Loucy (cell line): ENCODE measurements around the gene CD37.

Source experiments
- H2AFZ ChIP-seq: fragments of 200-600 bp; sonication (generic); 2 replicates; pipeline ENCODE4 v1.6.0; 2016; ENCODE audit warnings: antibody characterized with exemption, mild to moderate bottlenecking, low read length, moderate library complexity
- H3F3A ChIP-seq: fragments of 200-600 bp; 2 replicates; pipeline ENCODE4 v1.6.0; 2016; ENCODE audit warnings: antibody characterized with exemption, low read depth, mild to moderate bottlenecking
- H3K27me3 ChIP-seq: fragments of 200-600 bp; sonication (generic); 2 replicates; pipeline ENCODE4 v1.6.1; 2014; ENCODE audit warnings: low read length, mild to moderate bottlenecking; ENCODE audit not compliant: insufficient read depth, poor library complexity, severe bottlenecking
- H3K36me3 ChIP-seq: fragments of 200-600 bp; sonication (generic); 2 replicates; pipeline ENCODE4 v1.6.1; 2016; ENCODE audit warnings: low read length; ENCODE audit not compliant: insufficient read depth
- H3K4me1 ChIP-seq: fragments of 200-600 bp; sonication (generic); 2 replicates; pipeline ENCODE4 v1.5.1; 2014; ENCODE audit warnings: low read length, mild to moderate bottlenecking; ENCODE audit not compliant: insufficient read depth, poor library complexity, severe bottlenecking
- H3K4me2 ChIP-seq: fragments of 200-600 bp; sonication (generic); 2 replicates; pipeline ENCODE4 v1.6.0; 2014; ENCODE audit warnings: antibody characterized with exemption, low read length, low read depth, mild to moderate bottlenecking; ENCODE audit not compliant: poor library complexity, severe bottlenecking
- H3K4me3 ChIP-seq: fragments of 200-600 bp; sonication (generic); 2 replicates; pipeline ENCODE4 v1.5.1; 2014; ENCODE audit warnings: low read length, mild to moderate bottlenecking, mixed read lengths; ENCODE audit not compliant: poor library complexity, severe bottlenecking
- H3K79me2 ChIP-seq: fragments of 200-600 bp; sonication (generic); 2 replicates; pipeline ENCODE4 v1.6.1; 2014; ENCODE audit warnings: low read length; ENCODE audit not compliant: insufficient read depth
- H3K9ac ChIP-seq: fragments of 200-600 bp; sonication (generic); 2 replicates; pipeline ENCODE4 v1.6.0; 2014; ENCODE audit warnings: mild to moderate bottlenecking, low read depth, low read length, moderate library complexity; ENCODE audit not compliant: poor library complexity, severe bottlenecking
- H3K9me2 ChIP-seq: fragments of 200-600 bp; sonication (generic); replicated peaks from 2 replicates; pipeline ENCODE4 v1.6.1; 2016; ENCODE audit warnings: low read depth, low read length, mixed read lengths
- H3K9me3 ChIP-seq: fragments of 200-600 bp; sonication (generic); 2 replicates; pipeline ENCODE4 v1.6.1; 2014; ENCODE audit warnings: mild to moderate bottlenecking, antibody characterized with exemption, low read length, low read depth; ENCODE audit not compliant: insufficient read depth
- H4K20me1 ChIP-seq: fragments of 200-600 bp; sonication (generic); 2 replicates; pipeline ENCODE4 v1.6.0; 2014; ENCODE audit warnings: antibody characterized with exemption, low read length, mild to moderate bottlenecking; ENCODE audit not compliant: insufficient read depth, poor library complexity, severe bottlenecking
- CTCF ChIP-seq: fragments of 200-600 bp; sonication (generic); conservative IDR thresholded peaks from 2 replicates; pipeline ENCODE4 v1.5.1; 2014; ENCODE audit warnings: mild to moderate bottlenecking, antibody characterized with exemption, low read length
- EZH2phosphoT487 ChIP-seq: fragments of 200-600 bp; IDR thresholded peaks from 2 replicates; pipeline ENCODE4 v1.6.1; 2018; ENCODE audit warnings: antibody characterized with exemption, mild to moderate bottlenecking, moderate library complexity, borderline replicate concordance

The CD37 gene

GRCh38 chr19:49380391-49380790 lies 45.2 kb downstream of the CD37 start:
- no peaks in the 10 kb centered on the region for H3F3A ChIP-seq
- TF ChIP-seq CTCF (no peak), EZH2phosphoT487 (no peak)
- no peaks in the 10 kb centered on the region for H3K9me2 ChIP-seq
- H3K27me3 ChIP-seq: no peaks in the 10 kb centered on the region
- H3K4me3 ChIP-seq: no peak overlapping the region
- H2AFZ ChIP-seq: no peak overlapping the region
- no peaks in the 10 kb centered on the region for H4K20me1 ChIP-seq
- no peak overlapping the region for H3K4me2 ChIP-seq
- 0 out of 2 replicates have a peak, but pooled peaks cover 4% of the 10 kb centered on the region for H3K9me3 ChIP-seq
- no peak overlapping the region for H3K9ac ChIP-seq
- H3K79me2 ChIP-seq: no peaks in the 10 kb centered on the region
- no peaks in the 10 kb centered on the region for H3K36me3 ChIP-seq
- H3K4me1 ChIP-seq: no peaks in the 10 kb centered on the region

- Histone ChIP-seq H3K9me2 (no peaks in the 10 kb centered on the region), H3K79me2 (no peaks in the 10 kb centered on the region), H3K36me3 (no peaks in the 10 kb centered on the region), H3F3A (no peaks in the 10 kb centered on the region; the same call in 1 of the 2 replicates), H3K9ac (no peak overlapping the region), H3K27me3 (no peaks in the 10 kb centered on the region), H3K4me3 (no peak overlapping the region), H4K20me1 (no peaks in the 10 kb centered on the region), H3K4me2 (no peak overlapping the region), H3K4me1 (no peaks in the 10 kb centered on the region), H3K9me3 (0 out of 2 replicates have a peak, but pooled peaks cover 4% of the 10 kb centered on the region), H2AFZ (no peak overlapping the region)
- TF ChIP-seq EZH2phosphoT487 (no peak), CTCF (no peak)
Observed at GRCh38 chr19:49382639-49383038, 47.4 kb downstream of the CD37 start.

GRCh38 chr19:49383599-49383998 lies 48.4 kb downstream of the CD37 start:
- Histone ChIP-seq H4K20me1 (no peaks in the 10 kb centered on the region), H3K4me3 (no peak overlapping the region), H3K27me3 (no peaks in the 10 kb centered on the region)

More at GRCh38 chr19:49383599-49383998, 48.4 kb downstream of the CD37 start:
- no peak overlapping the region for H3K4me2 ChIP-seq
- no peaks in the 10 kb centered on the region for H3K79me2 ChIP-seq
- no peak overlapping the region for H2AFZ ChIP-seq
- no peaks in the 10 kb centered on the region; the same call in 1 of the 2 replicates for H3F3A ChIP-seq
- no peak overlapping the region for H3K9ac ChIP-seq
- H3K9me3 ChIP-seq: 0 out of 2 replicates have a peak, but pooled peaks cover 4% of the 10 kb centered on the region
- no peaks in the 10 kb centered on the region for H3K9me2 ChIP-seq
- no peak for TF ChIP-seq CTCF
- no peak for TF ChIP-seq EZH2phosphoT487
- no peaks in the 10 kb centered on the region for H3K4me1 ChIP-seq
- no peaks in the 10 kb centered on the region for H3K36me3 ChIP-seq
